HepG2 (cell line): ENCODE results near the gene CNTFR. TPM values are rescaled to one million over a fixed set of nuclear protein-coding genes. Genes with fewer than 3 reads are reported as not detected.

Source experiments
- DNMT1 ChIP-seq: sonication (generic); formaldehyde crosslinking; IDR thresholded peaks from 2 replicates; pipeline ENCODE4 v1.5.1; 2020; ENCODE audit warnings: mild to moderate bottlenecking, missing genetic modification reagents
- ETV5 ChIP-seq: IDR thresholded peaks from 2 replicates; pipeline ENCODE4 v1.6.1; 2018; ENCODE audit warnings: missing biosample characterization, missing genetic modification reagents, inconsistent platforms, borderline replicate concordance
- FOXP1 ChIP-seq, 2 experiments: fragments of 450-650 bp in 1 of 2; IDR thresholded peaks; 2 replicates each; pipeline ENCODE4 v1.6.1; 2017 to 2018; ENCODE audit warnings: antibody characterized with exemption in 1 of 2
- HNRNPH1 ChIP-seq: fragments of 200-400 bp; formaldehyde crosslinking; optimal IDR thresholded peaks from 2 replicates; pipeline ENCODE3; 2017; ENCODE audit warnings: mild to moderate bottlenecking, low read depth, low read length
- JUNB ChIP-seq: sonication (generic); formaldehyde crosslinking; IDR thresholded peaks from 2 replicates; pipeline ENCODE4 v1.8.0; 2022; ENCODE audit warnings: missing genetic modification reagents, mild to moderate bottlenecking, borderline replicate concordance
- NR2F2 ChIP-seq: IDR thresholded peaks from 2 replicates; pipeline ENCODE4 v1.6.1; 2012; ENCODE audit warnings: low read depth, inconsistent platforms, borderline replicate concordance
- PAWR ChIP-seq: sonication (generic); formaldehyde crosslinking; IDR thresholded peaks from 2 replicates; pipeline ENCODE4 v1.4.0; 2020; ENCODE audit warnings: missing genetic modification reagents, mild to moderate bottlenecking, borderline replicate concordance
- PHF5A ChIP-seq: IDR thresholded peaks from one replicate; pipeline ENCODE4 v1.6.1; 2018; ENCODE audit warnings: low read depth, missing genetic modification reagents; ENCODE audit not compliant: unreplicated experiment
- SKI ChIP-seq: fragments of 450-650 bp; IDR thresholded peaks from one replicate; pipeline ENCODE4 v1.6.1; 2018; ENCODE audit warnings: mild to moderate bottlenecking; ENCODE audit not compliant: partially characterized antibody
- SP140L ChIP-seq: sonication (generic); formaldehyde crosslinking; IDR thresholded peaks from 2 replicates; pipeline ENCODE4 v1.4.0; 2020; ENCODE audit warnings: missing genetic modification reagents, borderline replicate concordance
- SYNCRIP ChIP-seq: fragments of 200-400 bp; formaldehyde crosslinking; IDR thresholded peaks from 2 replicates; pipeline ENCODE4 v1.6.1; 2018; ENCODE audit warnings: mild to moderate bottlenecking, low read depth, low read length; ENCODE audit not compliant: insufficient read depth
- TBL1XR1 ChIP-seq: fragments of 150-350 bp; IDR thresholded peaks from 2 replicates; pipeline ENCODE4 v1.6.1; 2014; ENCODE audit warnings: borderline replicate concordance, low read length; ENCODE audit not compliant: partially characterized antibody
- ZNF124 ChIP-seq: sonication (generic); formaldehyde crosslinking; IDR thresholded peaks from 2 replicates; pipeline ENCODE4 v1.4.0; 2020; ENCODE audit warnings: missing genetic modification reagents
- ZNF138 ChIP-seq: sonication (generic); formaldehyde crosslinking; IDR thresholded peaks from 2 replicates; pipeline ENCODE4 v1.5.0; 2020; ENCODE audit warnings: mild to moderate bottlenecking, low read depth, missing genetic modification reagents
- ZNF235 ChIP-seq: sonication (generic); formaldehyde crosslinking; IDR thresholded peaks from 2 replicates; pipeline ENCODE4 v1.8.1; 2023; ENCODE audit warnings: mild to moderate bottlenecking, missing genetic modification reagents, borderline replicate concordance
- ZNF460 ChIP-seq: sonication (generic); formaldehyde crosslinking; IDR thresholded peaks from 2 replicates; pipeline ENCODE4 v1.5.1; 2020; ENCODE audit warnings: missing genetic modification reagents, mild to moderate bottlenecking, borderline replicate concordance
- ZNF577 ChIP-seq: sonication (generic); formaldehyde crosslinking; IDR thresholded peaks from 2 replicates; pipeline ENCODE4 v1.4.0; 2020; ENCODE audit warnings: mild to moderate bottlenecking, low read depth, missing genetic modification reagents, borderline replicate concordance
- ZNF605 ChIP-seq: sonication (generic); formaldehyde crosslinking; IDR thresholded peaks from 2 replicates; pipeline ENCODE4 v1.8.0; 2022; ENCODE audit warnings: mild to moderate bottlenecking, missing genetic modification reagents
- ZNF713 ChIP-seq: sonication (generic); formaldehyde crosslinking; IDR thresholded peaks from 2 replicates; pipeline ENCODE4 v1.4.0; 2020; ENCODE audit warnings: mild to moderate bottlenecking, missing genetic modification reagents
- ZSCAN30 ChIP-seq: sonication (generic); formaldehyde crosslinking; IDR thresholded peaks from 2 replicates; pipeline ENCODE4 v1.5.0; 2020; ENCODE audit warnings: mild to moderate bottlenecking, missing genetic modification reagents
- polyA plus RNA-seq, 8 experiments: library from polyadenylated mRNA; depleted of rRNA in 3 of 8; stranded (reverse) in 7 of 8; unstranded in 1 of 8; fragments of >200 nt; fragmentation: Illumina TruSeq in 4 of 8; extraction: Trizol in 4 of 8; gene quantifications; 2 replicates each; pipeline versions ENCODE4 v1.2.1 to v1.2.3, GENCODE V29; 2011 to 2016; ENCODE audit warnings: low read depth in 4 of 8, missing spikeins in 1 of 8, mixed read lengths in 1 of 8; ENCODE audit not compliant: insufficient read depth in 1 of 8
- total RNA-seq, 5 experiments: library from RNA; depleted of rRNA; stranded (reverse); fragments of >200 nt; fragmentation: Illumina TruSeq; extraction: Trizol; gene quantifications; 2 replicates each; pipeline ENCODE4 v1.2.3, GENCODE V29; 2016; ENCODE audit warnings: low read depth in 1 of 5
- TF ChIP-seq, protein P1 (sequence below): IDR thresholded peaks from 2 replicates; pipeline ENCODE4 v1.6.1; 2016; ENCODE audit warnings: missing compliant biosample characterization, missing genetic modification reagents, borderline replicate concordance
- TF ChIP-seq, protein P2 (sequence below): sonication (generic); formaldehyde crosslinking; conservative IDR thresholded peaks from 2 replicates; pipeline ENCODE4 v1.4.0; 2020; ENCODE audit warnings: missing genetic modification reagents
- TF ChIP-seq, protein P3 (sequence below): sonication (generic); formaldehyde crosslinking; IDR thresholded peaks from 2 replicates; pipeline ENCODE4 v1.8.1; 2023; ENCODE audit warnings: mild to moderate bottlenecking, missing genetic modification reagents

The CNTFR gene
- total and polyA plus RNA-seq, 2 of the 13 experiments (the other 11 are each of a cell fraction or from before 2014, with no cell fraction given), result not detected

DNA sequence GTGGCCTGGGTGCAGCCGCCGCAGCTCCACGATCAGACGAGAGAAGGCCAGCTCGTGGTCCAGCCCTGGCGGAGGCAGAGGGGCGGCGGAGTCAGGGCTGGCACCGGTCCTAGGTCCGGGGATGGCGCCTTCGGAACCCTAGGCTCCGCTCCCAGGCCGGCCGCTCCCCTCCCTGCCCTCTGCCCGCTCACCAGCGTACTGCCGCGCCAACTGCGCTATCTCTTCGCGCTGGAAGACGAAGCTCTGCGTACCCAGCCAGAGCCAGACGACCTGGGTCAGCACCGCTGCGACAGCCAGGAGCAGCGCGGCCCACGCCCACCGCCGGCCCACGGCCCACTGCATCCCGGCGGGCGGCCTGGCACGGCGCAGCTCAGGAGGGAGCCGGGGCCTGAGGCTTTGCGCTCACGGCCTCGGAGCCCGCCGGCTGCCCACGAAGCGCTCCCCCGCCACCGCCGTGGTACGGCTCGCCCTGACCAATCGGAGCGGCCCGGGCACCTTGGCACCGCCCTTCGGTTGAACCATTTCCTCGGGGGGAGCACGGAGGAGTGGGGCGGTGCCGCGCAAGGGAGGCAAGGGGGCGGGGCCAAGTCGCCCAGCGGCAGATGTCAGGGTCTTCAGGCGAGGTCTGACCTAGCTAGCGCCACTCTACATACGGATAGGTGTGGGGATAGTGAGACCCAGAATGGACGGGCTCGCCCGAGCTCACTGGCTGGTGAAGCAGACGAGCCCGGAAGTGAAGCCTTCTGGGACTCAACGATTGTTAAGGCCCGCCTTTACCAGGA is 48.0 kb upstream of the CNTFR start, which contains the start of gene SIGMAR1 (continued):
- peak; percentile 48 for TF ChIP-seq SKI
- TF ChIP-seq, protein P1, sequence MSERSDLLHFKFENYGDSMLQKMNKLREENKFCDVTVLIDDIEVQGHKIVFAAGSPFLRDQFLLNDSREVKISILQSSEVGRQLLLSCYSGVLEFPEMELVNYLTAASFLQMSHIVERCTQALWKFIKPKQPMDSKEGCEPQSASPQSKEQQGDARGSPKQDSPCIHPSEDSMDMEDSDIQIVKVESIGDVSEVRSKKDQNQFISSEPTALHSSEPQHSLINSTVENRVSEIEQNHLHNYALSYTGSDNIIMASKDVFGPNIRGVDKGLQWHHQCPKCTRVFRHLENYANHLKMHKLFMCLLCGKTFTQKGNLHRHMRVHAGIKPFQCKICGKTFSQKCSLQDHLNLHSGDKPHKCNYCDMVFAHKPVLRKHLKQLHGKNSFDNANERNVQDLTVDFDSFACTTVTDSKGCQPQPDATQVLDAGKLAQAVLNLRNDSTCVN, result no peak
- TF ChIP-seq SYNCRIP, result no peak
- TF ChIP-seq, protein P2, sequence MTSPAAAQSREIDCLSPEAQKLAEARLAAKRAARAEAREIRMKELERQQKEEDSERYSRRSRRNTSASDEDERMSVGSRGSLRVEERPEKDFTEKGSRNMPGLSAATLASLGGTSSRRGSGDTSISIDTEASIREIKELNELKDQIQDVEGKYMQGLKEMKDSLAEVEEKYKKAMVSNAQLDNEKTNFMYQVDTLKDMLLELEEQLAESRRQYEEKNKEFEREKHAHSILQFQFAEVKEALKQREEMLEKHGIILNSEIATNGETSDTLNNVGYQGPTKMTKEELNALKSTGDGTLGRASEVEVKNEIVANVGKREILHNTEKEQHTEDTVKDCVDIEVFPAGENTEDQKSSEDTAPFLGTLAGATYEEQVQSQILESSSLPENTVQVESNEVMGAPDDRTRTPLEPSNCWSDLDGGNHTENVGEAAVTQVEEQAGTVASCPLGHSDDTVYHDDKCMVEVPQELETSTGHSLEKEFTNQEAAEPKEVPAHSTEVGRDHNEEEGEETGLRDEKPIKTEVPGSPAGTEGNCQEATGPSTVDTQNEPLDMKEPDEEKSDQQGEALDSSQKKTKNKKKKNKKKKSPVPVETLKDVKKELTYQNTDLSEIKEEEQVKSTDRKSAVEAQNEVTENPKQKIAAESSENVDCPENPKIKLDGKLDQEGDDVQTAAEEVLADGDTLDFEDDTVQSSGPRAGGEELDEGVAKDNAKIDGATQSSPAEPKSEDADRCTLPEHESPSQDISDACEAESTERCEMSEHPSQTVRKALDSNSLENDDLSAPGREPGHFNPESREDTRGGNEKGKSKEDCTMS (CRISPR knock-in tag), result no peak
- no peak; the same call in 1 of the 2 replicates for TF ChIP-seq ZNF605 (CRISPR knock-in tag)
- 0 out of 2 replicates have a peak, but pooled peaks have one; percentile 70 for TF ChIP-seq ZNF138 (CRISPR knock-in tag)
- no peak for TF ChIP-seq HNRNPH1
- peak; percentile 79; the same call in 1 of the 2 replicates for TF ChIP-seq DNMT1 (CRISPR knock-in tag)
- peak; percentile 13; the same call in 1 of the 2 replicates for TF ChIP-seq NR2F2
- no peak for TF ChIP-seq FOXP1 (IDR thresholded peaks at IDR 0.05)
- 0 out of 2 replicates have a peak, but pooled peaks have one; percentile 4 for TF ChIP-seq FOXP1 (CRISPR knock-in tag; IDR thresholded peaks at IDR 0.05)
- TF ChIP-seq PHF5A, result peak; percentile 22
- peak; percentile 65; the same call in 1 of the 2 replicates for TF ChIP-seq ZNF713 (CRISPR knock-in tag)
- TF ChIP-seq ZNF460 (CRISPR knock-in tag), result no peak
- TF ChIP-seq JUNB (CRISPR knock-in tag), result no peak
- TF ChIP-seq ZNF124 (CRISPR knock-in tag), result peak; percentile 81; the same call in 1 of the 2 replicates
- TF ChIP-seq, protein P3, sequence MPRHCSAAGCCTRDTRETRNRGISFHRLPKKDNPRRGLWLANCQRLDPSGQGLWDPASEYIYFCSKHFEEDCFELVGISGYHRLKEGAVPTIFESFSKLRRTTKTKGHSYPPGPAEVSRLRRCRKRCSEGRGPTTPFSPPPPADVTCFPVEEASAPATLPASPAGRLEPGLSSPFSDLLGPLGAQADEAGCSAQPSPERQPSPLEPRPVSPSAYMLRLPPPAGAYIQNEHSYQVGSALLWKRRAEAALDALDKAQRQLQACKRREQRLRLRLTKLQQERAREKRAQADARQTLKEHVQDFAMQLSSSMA, result peak; percentile 37; the same call in 1 of the 2 replicates
- TF ChIP-seq TBL1XR1, result no peak
- peak; percentile 55 for TF ChIP-seq ETV5 (CRISPR knock-in tag)
- no peak for TF ChIP-seq SP140L (CRISPR knock-in tag)
- TF ChIP-seq ZNF235 (CRISPR knock-in tag), result 0 out of 2 replicates have a peak, but pooled peaks have one; percentile 31
- no peak for TF ChIP-seq ZNF577 (CRISPR knock-in tag)
- no peak for TF ChIP-seq PAWR (CRISPR knock-in tag)
- no peak for TF ChIP-seq ZSCAN30
